GM12878 (cell line): Measurements from ENCODE around the gene SULT1A2. TPM values are rescaled to one million over a fixed set of nuclear protein-coding genes. Genes with fewer than 3 reads are reported as not detected.

Experiments
- DPF2 ChIP-seq: fragments of 450-650 bp; IDR thresholded peaks from 2 replicates; pipeline ENCODE4 v1.6.1; 2017; ENCODE audit warnings: mild to moderate bottlenecking
- ELK1 ChIP-seq: IDR thresholded peaks from 2 replicates; pipeline ENCODE4 v1.6.1; 2012; ENCODE audit warnings: low read depth, low read length, improper control_type of control experiment
- EZH2 ChIP-seq: IDR thresholded peaks from 2 replicates; pipeline ENCODE4 v1.6.1; 2012; ENCODE audit warnings: low read depth, mild to moderate bottlenecking, control low read depth, inconsistent platforms, low read length, borderline replicate concordance; ENCODE audit not compliant: control insufficient read depth
- NRF1 ChIP-seq: conservative IDR thresholded peaks from 2 replicates; pipeline ENCODE4 v1.6.1; 2011; ENCODE audit warnings: mild to moderate bottlenecking, low read depth, low read length, improper control_type of control experiment
- PML ChIP-seq: IDR thresholded peaks from 2 replicates; pipeline ENCODE4 v1.6.1; 2012; ENCODE audit warnings: low read length, inconsistent platforms
- POLR2AphosphoS5 ChIP-seq: IDR thresholded peaks from 2 replicates; pipeline ENCODE4 v1.6.1; 2011; ENCODE audit warnings: mild to moderate bottlenecking, low read length, inconsistent platforms
- SPI1 ChIP-seq: IDR thresholded peaks from 2 replicates; pipeline ENCODE4 v1.6.1; 2011; ENCODE audit warnings: low read depth, mild to moderate bottlenecking, low read length, moderate library complexity, borderline replicate concordance; ENCODE audit not compliant: insufficient read depth
- YY1 ChIP-seq: IDR thresholded peaks from 2 replicates; pipeline ENCODE4 v1.6.1; 2011; ENCODE audit warnings: low read depth, mild to moderate bottlenecking, low read length
- polyA plus RNA-seq, 11 experiments: library from polyadenylated mRNA; depleted of rRNA in 4 of 11; unstranded in 6 of 11; stranded (reverse) in 5 of 11; fragments of >200 nt; fragmentation: Nextera tagmentation in 4 of 11; fragmentation: Illumina TruSeq in 1 of 11; extraction: Ambion mirVana in 4 of 11; extraction: Trizol in 1 of 11; gene quantifications; 1 replicate in 1 of 11; 2 replicates in 10 of 11; pipeline versions ENCODE4 v1.2.1 to v1.2.3, GENCODE V29; 2011 to 2016; ENCODE audit warnings: inconsistent platforms in 2 of 11, missing spikeins in 2 of 11, low read depth in 1 of 11
- total RNA-seq, 4 experiments: library from RNA; depleted of rRNA in 3 of 4; stranded (reverse); fragments of >200 nt in 3 of 4; fragmentation: Illumina TruSeq in 1 of 4; extraction: Trizol in 1 of 4; gene quantifications; 2 replicates each; pipeline versions ENCODE4 v1.2.1 to v1.2.3, GENCODE V29; 2013 to 2021
- TF ChIP-seq, protein P1 (sequence below): fragments of 450-650 bp; IDR thresholded peaks from 2 replicates; pipeline ENCODE4 v1.6.1; 2016; ENCODE audit warnings: mild to moderate bottlenecking, moderate library complexity, borderline replicate concordance

The SULT1A2 gene
- total and polyA plus RNA-seq, 10 of the 15 experiments (the other 5 are each of a cell fraction or from before 2014, with no cell fraction given), result 0.06 to 0.39 (median 0.07) TPM; not detected in 7

GRCh38 chr16:28574925-28575324 lies 21.9 kb downstream of the SULT1A2 start (continued):
- TF ChIP-seq, protein P1, sequence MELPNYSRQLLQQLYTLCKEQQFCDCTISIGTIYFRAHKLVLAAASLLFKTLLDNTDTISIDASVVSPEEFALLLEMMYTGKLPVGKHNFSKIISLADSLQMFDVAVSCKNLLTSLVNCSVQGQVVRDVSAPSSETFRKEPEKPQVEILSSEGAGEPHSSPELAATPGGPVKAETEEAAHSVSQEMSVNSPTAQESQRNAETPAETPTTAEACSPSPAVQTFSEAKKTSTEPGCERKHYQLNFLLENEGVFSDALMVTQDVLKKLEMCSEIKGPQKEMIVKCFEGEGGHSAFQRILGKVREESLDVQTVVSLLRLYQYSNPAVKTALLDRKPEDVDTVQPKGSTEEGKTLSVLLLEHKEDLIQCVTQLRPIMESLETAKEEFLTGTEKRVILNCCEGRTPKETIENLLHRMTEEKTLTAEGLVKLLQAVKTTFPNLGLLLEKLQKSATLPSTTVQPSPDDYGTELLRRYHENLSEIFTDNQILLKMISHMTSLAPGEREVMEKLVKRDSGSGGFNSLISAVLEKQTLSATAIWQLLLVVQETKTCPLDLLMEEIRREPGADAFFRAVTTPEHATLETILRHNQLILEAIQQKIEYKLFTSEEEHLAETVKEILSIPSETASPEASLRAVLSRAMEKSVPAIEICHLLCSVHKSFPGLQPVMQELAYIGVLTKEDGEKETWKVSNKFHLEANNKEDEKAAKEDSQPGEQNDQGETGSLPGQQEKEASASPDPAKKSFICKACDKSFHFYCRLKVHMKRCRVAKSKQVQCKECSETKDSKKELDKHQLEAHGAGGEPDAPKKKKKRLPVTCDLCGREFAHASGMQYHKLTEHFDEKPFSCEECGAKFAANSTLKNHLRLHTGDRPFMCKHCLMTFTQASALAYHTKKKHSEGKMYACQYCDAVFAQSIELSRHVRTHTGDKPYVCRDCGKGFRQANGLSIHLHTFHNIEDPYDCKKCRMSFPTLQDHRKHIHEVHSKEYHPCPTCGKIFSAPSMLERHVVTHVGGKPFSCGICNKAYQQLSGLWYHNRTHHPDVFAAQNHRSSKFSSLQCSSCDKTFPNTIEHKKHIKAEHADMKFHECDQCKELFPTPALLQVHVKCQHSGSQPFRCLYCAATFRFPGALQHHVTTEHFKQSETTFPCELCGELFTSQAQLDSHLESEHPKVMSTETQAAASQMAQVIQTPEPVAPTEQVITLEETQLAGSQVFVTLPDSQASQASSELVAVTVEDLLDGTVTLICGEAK, result no peak
- no peak for TF ChIP-seq DPF2
- TF ChIP-seq EZH2, result no peak
- TF ChIP-seq PML, result no peak
- TF ChIP-seq YY1, result no peak
- TF ChIP-seq POLR2AphosphoS5, result no peak
- TF ChIP-seq SPI1, result no peak
- no peak for TF ChIP-seq NRF1
- no peak for TF ChIP-seq ELK1
